Sciatic nerve (tissue), 2 donors: ENCODE results near the gene SORCS2. TPM values are rescaled to one million over a fixed set of nuclear protein-coding genes. Genes with fewer than 3 reads are reported as not detected.
"Not testable (repeated sequence)": the region's sequence is repeated elsewhere in the genome, so short reads cannot be mapped to it uniquely, and the experiment has no call there.

ENCODE experiments used
- ATAC-seq: fragments of 200-7000 bp; cut with Tn5 transposase; one replicate; pipeline ENCODE4 v1.9.1; 2020; ENCODE audit warnings: mild to moderate bottlenecking, moderate library complexity
- DNase-seq: peaks from one replicate; pipeline ENCODE4 v3.0.0-alpha.2; 2020; ENCODE audit warnings: low spot score
- intact Hi-C: fragments of 100-400 bp; cut with DNase I; formaldehyde crosslinking; loops from one replicate; pipeline ENCODE4 v1.14.2; 2022
- total RNA-seq: library from RNA; stranded (reverse); fragmentation: NEBNext Ultra II Directional; extraction: Animal tissue kit (Norgen Biotek cat#: 25700); gene quantifications from one replicate; pipeline ENCODE4 v1.2.1, GENCODE V29; 2021
- donor health status: DM: no; HTN: no; CAD: no.
- donor health status: DM: no; HTN: no; CAD: no.

Gene SORCS2
- total RNA-seq, 1 donor from 2014 or later, result 52.5 TPM

DNA sequence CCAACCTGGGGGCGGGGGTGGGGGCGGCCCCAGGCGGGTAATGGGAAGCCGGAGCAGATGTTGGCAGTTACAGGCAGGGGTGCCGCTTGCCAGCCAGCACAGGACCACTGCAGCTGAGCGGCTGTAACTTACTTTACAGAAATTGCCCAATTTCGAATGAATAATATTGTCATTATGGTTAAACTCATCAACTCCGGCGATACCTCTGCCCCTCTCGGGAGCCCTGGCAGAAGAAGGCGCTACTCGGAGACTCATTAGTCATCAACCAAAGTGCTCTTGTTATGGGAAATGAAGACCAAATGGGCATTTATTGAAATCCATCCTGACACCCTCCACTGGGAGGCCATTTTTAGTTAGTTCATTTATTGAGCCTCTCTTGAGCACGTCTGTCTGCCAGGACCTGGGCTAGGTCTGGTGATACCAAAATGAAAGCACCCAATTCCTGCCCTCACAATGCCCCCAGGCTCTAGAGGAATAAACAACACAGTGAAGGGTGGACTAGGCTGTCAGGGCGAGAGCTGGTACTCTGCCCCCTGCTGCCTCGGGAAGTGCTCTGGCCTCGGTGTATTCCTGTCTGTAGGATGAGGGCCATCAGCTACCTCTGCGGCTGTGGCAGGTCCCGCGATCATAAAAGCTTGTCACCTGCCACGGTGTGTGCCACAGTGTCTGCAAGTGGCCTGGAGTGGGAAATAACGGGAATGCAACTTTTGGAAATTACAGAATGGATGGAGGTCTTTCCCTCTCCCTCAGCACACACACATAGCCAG lies 401.5 kb downstream of the SORCS2 start:
- DNase-seq, result no peak
- intact Hi-C loops, result no loop called here
- ATAC-seq, result no peak

DNA sequence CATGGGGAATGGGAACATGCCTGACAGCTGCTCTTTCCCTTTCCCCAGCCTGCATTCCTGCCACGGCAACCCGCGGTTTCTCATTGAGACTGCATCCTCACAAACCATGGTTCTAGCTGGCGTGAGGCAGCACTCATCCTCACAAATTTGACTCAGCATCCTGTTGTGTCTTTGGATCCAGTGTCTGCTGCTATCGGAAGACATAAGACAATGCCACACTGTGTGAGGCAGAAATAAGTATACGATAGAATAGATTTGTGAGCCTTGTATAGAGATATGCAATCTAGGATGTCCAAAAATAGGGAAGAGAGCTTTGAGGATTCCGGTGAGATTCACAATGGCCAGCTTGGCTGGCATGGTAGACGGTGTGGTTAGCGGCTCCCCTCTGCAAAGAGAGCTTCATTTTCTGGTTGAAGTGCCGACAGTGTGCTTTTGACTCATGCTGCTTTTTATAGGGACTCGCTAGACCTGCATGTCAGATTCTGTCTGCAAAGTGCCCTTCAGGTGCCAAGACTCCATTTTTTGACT lies 403.7 kb downstream of the SORCS2 start:
- no peak for DNase-seq
- no peak for ATAC-seq
- intact Hi-C loops, result no loop called here

DNA sequence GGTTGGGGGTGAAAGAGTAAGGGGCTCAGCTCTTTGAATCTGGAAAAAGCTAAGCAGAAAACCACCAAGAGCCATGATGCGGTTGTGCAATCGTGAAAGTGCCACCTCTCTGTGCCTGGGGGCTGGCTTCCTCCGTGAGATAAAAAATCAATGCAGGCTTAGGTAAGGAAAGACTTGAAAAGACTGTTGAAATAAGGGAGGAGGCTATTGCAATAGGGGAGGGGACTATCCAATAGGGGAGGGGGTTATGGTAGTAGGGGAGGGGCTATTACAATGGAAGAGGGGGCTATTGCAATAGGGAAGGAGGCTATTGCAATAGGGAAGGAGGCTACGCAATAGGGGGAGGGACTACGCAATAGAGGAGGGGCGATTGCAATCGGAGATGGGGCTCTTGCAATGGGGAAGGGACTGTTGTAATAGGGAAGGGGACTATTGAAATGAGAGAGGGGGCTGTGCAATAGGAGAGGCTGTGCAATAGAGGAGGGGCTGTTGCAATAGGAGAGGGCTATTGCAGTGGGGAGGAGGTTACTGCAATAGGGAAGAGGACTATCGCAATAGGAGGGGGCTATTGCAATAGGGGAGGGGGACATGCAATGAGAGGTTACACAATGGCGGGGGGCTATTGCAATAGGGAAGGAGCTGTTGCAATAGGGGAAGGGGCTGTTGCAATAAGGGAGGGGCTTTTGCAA lies 404.7 kb downstream of the SORCS2 start:
- ATAC-seq (no peak), DNase-seq (no peak)
- intact Hi-C loops, result no loop called here

DNA sequence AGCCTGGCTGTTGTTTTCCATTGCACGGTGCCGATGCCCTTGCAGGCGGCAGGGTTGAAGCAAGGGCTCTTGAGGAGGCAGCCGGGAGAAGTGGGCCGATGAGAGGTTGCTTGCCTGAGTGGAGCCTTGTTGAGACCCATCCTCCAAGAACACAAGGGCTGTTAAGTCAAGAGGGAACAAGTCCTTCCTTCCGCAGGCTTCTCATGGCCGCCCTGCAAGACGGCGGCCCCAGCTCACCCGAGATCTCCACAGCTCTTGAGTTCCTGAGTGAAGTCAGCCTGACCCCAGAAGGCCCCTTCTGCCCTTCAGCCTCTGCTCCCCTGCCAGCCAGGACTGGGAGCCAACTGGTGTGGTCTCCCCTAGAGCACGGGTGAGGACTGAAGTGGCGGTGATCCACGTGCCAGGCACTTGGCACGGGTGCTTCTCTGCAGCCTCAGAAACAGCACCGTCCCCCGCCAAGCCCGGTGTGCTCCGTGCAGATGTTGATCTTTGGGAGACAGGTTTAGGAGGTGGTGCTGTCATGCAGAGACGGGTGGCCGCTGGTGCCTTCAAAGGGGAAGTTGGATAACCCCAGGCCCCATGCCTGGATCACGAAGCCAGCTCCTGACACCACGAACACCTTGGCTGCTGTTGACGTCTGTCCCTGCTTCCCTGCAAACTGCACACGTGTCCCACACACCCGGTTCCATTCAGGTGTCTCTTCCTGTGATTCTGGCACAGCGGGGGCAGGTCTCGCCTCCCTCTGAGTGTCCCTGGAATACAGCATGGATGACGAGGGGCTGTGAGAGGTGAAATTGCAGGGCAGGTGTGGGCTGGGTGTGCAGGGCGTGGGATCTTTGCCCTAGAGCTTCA lies 406.8 kb downstream of the SORCS2 start:
- peak; percentile 22 for ATAC-seq

DNA sequence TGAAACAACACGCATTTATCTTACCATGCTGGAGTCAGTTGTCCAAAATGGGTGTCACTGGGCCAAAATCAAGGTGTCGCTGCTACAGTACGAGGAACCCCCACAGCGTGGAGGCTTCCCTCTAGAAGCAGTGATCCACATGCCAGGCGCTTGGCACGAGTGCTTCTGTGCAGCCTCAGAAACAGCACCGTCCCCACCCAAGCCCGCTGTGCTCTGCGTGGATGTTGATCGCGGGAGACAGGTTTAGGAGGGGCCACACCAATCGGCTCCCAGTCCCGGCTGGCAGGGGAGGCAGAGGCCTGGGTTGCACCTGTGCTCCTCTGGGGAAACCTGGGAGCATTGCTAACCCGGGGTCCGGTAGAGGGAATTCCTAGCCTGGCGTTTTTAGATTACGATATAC lies 407.9 kb downstream of the SORCS2 start:
- DNase-seq (no peak), ATAC-seq (no peak)
- intact Hi-C loops, result no loop called here

More for the DNA sequence above, 406.8 kb downstream of the SORCS2 start:
- no peak for DNase-seq
- intact Hi-C loops, result no loop called here

DNA sequence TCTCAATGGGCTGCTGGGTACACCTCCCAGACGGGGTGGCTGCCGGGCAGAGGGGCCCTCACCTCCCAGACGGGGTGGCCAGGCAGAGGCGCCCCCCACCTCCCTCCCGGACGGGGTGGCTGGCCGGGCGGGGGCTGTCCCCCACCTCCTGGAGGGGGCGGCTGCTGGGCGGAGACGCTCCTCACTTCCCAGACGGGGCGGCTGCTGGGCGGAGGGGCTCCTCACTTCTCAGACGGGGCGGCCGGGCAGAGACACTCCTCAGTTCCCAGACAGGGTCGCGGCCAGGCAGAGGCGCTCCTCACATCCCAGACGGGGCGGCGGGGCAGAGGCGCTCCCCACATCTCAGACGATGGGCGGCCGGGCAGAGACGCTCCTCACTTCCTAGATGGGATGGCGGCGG lies 409.8 kb downstream of the SORCS2 start:
- DNase-seq, intact Hi-C loops, ATAC-seq: not testable (repeated sequence)

DNA sequence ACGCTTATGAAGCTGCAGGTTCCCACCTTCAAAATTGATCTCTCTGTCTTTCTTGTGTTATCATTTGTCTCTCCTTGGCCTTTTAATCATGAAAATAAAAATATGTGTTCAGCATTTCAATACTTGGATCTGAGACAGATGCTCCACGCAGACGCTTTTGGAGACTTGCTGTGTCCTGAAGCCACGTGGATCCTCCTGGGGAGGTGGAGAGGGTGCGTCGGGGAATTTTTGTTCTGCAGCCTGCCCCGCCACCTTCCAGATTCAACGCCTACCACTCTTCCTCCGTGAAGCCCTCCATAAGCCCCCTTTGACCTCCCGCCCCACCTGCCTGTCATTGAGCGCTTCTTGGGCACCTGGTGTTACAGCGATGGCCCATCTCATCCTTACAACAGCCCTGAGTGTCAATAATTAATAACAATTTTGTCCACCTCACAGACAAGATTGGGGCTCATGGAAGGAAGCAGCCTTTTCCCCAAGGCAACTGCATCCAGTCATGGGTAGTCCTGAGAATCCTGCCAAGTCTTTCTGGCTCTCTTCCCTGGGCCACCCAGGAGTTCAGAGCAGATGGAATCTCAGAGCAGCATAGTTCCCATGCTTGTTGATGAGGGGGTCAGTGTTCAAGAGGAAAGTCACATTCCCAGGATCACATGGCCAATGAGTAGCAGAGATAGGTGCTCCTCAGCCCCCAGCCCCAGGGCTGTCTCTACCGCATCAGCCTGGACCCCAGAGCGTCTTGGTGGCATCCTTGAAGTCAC lies 415.0 kb downstream of the SORCS2 start:
- intact Hi-C loops, result no loop called here
- ATAC-seq (peak; percentile 83), DNase-seq (no peak)

DNA sequence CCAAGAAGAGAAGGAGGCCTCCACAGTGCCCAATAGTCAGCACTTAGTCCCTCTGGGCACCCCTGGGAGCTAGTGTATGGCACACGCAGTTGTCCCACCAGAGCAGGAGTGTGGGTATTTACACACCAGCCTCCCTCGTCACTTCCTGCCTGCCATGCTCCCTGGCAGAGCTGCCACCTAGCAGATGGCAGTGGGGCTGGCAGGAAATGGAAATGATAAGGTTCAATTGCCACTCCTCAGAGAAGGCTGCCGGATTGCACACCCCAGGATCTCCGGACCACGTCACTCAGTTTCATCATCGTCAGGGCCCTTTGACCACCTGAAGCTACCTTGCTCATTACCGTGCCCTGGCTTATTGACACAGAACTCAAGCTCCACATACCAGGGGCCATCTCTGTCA lies 415.7 kb downstream of the SORCS2 start:
- intact Hi-C loops, result no loop called here
- DNase-seq, result no peak
- ATAC-seq, result no peak

DNA sequence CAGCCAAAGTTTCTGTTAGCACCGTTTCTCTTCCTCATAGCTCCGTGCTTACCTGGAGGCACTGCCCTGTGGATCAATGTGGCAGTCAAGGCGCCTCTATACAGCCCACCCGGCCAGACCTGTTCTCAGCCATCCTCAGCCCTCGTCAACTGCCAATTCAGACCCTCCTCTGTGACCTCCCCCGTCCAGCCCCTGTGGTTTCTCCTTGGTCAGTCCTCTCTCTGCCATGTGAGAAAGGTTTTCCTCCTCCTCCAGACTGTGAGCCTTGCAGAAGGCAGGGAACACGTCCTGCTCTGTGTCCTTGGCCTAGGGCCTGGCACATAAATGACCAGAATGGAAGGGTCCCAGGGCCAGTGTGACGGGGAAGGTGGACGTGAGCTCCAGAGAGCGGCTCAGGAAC lies 417.0 kb downstream of the SORCS2 start:
- intact Hi-C loops, result no loop called here
- DNase-seq (no peak), ATAC-seq (no peak)

DNA sequence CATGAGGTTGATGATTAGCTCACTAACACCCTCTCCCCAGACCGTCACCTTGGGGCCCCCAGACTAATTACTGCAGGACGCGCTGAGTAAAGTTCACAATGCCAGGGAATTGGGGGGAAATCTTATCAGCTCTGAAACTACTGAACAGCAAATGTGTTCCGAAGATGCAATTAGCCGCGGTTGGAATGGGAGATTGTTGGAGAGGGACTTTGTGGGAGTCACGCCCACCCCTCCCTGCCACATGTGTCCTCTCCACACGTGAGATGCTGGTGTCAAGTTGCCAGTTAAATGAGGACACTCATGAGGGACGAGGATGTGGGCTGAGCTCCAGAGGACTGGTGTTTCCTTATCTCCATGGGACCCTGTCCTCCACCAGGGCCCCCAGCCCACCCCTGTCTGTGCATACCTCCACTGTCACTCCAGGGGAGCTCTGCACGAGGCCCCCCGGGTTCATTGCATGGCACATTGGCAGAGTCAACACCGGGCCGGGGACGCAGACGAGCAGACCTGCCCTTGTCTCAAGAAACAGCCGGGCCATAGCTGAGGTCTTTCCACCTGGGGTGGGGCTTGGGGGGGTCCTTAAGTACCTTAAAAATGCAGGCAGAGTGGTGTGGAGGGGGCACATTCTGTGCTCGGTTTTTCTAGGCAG lies 417.8 kb downstream of the SORCS2 start:
- ATAC-seq (no peak), DNase-seq (no peak)
- intact Hi-C loops, result no loop called here

DNA sequence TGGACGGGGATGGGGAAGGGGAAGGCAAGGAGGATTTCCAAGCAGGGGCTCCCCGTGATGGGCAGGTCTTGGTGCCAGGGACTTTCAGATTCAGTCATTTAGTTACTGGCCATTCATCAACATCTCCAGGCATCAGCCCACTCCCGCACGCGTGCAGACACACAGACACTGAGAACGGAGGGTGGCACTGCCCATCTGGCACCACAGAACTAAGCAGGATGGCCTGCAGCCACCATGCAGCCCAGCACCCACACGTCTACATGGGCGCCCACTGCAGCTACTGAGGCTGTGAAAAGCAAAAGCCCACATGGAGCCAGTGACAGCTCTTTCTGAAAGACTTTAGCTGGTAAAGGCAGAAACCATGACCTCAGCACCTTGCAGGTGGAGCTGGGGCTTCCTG lies 418.5 kb downstream of the SORCS2 start:
- ATAC-seq (no peak), DNase-seq (no peak)
- intact Hi-C loops, result no loop called here

DNA sequence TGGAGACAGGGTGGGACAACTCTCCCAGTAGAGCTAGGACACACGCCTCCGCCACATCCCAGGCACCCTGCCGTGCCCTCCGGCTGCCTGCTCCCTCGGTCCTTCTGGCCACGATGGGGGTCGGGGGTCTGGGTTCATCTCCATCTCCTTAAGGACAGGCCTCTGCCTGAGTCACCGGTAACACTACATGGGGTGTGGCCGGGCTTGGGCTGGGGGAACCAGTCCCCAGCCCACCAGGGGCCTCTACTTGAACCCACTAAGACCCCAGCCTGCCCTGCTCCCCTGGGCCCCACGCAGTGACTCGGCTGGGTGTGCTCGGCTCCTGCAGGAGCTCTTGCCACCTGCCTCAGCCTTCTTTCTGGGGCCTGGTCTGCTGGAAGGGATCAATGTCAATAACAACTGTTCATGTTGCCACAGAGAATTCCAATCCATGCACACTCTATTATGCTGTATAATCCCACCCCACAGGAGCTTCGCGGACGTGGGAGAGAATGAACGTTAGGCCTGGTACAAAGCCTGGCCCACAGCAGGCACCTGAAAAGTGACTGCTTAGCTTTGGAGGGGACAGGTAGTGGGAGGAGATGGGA lies 420.1 kb downstream of the SORCS2 start:
- intact Hi-C loops, result no loop called here
- no peak for ATAC-seq
- no peak for DNase-seq

DNA sequence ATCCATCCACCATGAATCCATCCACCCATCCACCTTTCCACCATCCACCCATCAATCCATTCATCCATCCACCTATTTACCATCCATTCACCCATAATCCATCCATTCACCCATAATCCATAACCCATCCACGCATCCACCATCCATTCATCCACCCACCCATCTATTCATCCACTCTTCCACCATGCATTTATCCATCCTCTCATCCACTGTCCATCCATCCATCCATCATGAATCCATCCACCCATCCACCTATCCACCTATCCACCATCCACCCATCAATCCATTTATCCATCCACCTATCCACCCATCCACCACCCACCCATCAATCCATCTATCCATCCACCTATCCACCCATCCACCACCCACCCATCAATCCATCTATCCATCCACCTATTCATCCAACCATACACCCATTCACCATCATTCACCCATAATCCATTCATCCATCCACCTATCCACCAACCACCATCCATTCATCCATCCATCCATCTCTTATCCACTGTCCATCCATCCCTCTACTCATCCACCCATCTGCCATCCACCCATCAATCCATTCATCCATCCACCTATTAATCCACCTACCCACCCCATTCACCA lies 422.1 kb downstream of the SORCS2 start:
- DNase-seq (no peak), ATAC-seq (no peak)
- intact Hi-C loops, result no loop called here

DNA sequence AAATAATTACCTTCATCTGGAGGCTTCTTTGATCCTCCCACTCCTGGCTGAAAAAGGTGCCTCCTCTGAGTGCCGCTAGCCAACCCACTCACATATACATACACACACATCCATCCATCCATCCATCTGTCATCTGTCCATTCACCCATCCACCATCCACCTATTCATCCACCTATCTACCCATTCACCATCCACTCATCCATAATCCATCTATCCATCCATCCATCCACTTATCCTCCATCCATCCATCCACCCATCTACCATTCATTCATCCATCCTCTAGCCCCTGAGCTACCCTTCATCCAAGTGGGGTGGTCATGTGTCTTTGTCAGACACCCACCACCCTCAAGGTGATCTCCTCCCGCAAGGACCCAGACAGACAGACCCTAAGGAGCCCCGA lies 423.9 kb downstream of the SORCS2 start:
- no peak for ATAC-seq
- DNase-seq, result no peak
- intact Hi-C loops, result no loop called here

DNA sequence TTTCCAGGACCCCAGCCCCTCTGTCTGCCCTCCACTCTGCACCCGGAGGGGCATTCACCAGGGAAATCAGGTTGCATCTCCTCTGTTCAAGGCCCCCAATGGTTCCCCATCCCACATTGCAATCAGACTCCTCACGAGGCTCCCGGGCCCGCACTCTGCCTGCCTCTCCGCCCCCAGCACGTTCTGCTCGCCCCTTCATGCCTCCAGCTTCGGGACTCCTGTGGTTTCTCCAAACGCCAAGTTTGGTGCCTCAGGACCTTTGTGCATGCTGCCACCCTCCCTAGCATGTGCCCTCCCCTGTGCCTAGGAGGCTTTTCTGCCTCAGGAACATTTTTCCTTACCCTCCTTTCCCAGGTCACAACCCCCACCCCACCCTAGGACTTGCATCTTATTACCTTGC lies 426.0 kb downstream of the SORCS2 start:
- no peak for ATAC-seq
- no peak for DNase-seq
- intact Hi-C loops, result no loop called here

DNA sequence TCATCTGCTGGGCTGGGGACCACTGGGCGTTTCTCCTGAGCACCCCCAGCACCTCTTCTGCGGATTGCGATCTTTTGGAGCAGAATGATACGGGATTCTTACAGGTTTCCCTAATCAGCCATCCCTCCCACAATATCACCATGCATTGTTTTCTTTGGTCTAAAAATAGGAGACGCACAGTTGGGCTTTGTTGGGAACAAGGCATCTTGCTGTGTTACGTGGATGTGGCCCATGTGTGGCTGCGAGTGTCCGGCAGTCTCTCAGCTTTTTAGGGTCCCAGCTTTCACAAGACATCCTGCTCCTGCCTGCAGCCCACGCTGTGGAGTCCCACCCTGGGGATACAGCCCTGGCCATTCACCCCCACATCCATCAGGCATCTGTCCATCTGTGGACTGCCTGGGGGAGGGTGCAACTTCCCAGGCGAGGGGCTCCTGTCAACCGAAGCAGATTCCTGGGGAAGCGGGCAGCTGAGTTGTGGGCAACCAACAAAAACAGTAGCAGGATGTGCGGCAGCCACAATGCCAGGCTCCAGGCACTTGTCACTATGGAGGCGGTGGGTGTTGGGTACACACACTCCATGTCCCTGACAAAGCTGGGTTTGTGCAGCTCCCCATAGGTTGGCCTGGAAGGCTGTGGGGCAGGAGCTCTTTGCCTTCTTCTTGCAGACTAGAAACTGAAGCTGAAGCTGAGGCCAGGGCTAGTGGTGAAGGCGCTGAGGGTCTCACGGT lies 427.9 kb downstream of the SORCS2 start:
- DNase-seq (no peak), ATAC-seq (peak; percentile 33)
- intact Hi-C loops, result no loop called here

DNA sequence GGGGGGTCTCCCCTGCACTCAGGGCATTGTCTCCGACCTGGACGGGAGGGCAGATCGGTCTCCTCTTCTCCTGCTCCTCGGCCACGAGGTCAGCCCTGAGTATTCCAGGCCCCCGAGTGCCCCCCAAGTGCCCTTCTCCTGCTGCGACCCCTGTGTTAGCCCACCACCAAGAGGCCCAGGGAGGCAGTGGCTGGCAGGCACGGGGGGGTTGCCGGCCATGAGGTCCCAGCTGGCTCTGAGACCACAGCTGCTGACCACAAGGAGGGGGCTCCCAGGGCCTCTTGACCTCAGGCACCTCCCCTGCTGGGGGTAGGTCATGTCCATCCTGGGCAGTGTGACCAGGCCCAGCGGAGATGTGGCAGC lies 428.5 kb downstream of the SORCS2 start:
- DNase-seq (no peak), ATAC-seq (peak; percentile 41)
- intact Hi-C loops, result no loop called here
